Globus pallidus (tissue), 1 donor: ENCODE results near the gene SSNA1.

Source experiments
- DNase-seq: peaks from one replicate; pipeline ENCODE4 v3.0.0-alpha.2; 2015; ENCODE audit warnings: low spot score

SSNA1 gene

DNA sequence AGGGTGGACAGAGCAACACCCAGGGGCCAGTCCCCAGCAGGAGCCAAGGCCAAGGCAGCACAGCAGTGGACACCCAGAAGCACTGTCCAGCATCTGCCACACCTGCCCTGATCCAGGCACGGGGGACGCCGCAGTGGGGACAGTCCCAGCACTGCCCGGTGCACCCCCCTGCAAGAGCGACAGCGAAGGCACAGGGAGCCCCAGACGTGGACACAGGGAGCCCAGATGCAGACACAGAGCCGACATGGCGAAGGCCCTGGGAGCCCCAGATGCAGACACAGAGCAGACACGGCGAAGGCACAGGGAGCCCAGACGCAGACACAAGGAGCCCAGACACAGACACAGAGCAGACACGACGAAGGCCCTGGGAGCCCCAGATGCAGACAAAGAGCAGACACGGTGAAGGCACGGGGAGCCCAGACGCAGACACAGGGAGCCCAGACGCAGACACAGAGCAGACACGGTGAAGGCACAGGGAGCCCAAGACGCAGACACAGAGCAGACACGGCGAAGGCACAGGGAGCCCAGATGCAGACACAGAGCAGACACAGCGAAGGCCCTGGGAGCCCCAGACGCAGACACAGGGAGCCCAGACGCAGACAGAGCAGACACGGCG, 4.4 kb upstream of the SSNA1 start:
- no peak for DNase-seq

DNA sequence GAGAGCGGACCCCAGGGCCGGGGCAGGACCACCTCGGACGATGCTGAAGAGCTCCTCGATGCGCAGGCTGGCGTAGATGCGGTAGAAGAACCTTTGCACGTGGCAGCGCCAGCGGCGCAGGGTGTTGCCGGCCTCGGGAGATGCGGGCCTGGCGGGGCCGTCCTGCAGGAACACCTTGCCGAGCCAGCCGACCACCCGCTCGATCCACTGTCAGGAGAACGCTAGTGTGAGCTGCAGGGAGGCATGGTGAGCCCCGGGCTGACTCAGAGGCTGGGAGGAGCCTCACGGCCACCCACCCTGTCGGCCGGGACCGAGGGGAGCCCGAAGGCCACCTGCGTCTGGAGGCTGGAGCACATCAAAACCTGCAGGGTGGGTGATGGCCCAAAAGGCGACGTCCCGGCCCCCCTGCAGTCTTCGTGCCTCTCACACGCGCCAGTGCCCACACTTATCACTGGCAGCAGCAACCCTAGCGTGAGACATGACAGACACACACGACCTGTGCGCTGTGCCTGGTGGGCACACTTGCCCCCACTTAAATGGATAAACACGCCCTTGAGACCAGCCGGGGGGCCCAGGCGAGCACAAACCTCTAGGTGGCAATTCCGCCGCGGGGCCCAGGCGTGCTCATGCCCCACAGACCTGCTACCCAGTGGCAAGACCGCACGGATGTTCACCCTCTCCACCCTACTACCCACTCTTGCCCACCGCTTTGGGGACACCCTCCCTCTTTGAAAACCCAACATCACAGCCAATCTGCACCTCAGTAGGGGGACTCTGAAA, 3.4 kb upstream of the SSNA1 start:
- no peak for DNase-seq

DNA sequence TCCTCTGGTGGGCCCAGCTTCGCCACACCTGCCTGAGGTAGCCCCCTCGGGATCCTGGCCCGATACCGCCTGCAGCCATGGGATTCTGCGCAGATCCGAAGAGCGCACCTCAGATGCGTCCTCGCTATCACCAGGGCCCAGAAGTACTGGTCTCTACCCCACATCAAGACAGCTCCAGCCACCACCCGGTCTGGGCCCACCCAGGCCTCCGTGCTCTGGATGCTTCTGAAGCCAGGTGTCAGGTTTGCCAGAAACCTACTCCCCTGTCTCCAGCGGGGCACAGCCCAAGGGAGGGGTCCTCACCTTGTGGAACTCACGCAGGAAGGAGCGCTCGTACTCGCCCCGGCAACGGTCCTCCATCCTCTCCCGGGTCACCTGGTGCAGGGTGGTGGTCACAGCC, 2.6 kb upstream of the SSNA1 start:
- no peak for DNase-seq

DNA sequence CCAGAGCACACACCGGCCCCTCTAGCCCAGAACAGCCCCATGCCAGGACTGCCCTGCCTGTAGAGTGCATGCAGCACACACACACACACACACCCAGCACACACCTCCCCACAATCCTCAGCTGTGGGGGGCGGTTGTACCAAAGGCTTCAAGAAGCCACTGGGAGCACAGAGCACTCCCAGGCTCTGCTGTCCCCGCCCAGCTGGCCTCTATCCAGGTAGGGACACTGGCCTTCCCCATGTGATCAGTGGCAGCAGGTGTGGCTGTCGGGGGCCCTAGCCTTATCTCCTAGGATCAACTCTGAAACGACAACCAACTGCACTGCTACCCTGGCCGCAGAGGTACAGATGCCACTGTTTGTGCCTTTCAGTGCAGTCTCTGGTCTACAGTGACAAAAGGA, 2.1 kb upstream of the SSNA1 start:
- no peak for DNase-seq

DNA sequence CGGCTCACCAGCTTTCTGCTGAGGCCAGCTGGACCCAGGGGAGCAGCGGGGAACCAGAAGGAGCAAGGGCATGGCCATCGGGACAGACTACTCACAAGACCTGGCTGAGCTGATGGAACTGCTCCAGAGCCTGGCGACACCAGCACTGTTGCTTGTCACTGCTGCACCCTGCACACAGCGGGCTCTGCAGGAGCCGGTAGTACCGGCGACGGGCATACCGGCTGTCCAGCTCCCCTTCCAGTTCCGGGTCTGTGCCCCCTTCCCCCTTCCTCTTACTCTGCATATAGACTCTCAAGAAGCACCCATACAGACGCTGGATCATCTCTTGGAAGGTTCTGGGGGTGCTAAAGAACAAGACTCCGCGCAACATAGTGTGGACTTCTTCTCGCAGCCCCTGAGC, 1.1 kb upstream of the SSNA1 start:
- DNase-seq: no peak

DNA sequence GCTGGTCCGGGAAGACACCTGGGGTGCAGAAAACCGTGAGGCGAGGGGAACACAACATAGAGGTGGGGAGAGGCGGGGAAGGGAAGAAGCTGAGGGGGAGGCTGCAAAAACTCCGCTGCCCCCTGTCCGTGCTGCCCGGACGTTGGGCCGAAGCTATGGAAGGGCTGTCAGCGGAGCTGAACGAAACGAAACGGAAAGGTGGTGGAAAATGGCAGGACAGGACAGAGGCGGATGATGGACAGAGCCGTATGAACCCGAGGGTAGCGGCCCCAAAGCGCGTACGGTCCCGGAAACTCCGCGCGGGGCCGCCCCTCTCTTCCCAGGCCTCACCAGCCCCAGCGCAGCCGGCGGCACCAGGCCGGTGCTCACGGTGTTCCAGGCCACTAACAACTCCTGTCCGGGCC, 388 bp upstream of the SSNA1 start:
- DNase-seq: no peak

DNA sequence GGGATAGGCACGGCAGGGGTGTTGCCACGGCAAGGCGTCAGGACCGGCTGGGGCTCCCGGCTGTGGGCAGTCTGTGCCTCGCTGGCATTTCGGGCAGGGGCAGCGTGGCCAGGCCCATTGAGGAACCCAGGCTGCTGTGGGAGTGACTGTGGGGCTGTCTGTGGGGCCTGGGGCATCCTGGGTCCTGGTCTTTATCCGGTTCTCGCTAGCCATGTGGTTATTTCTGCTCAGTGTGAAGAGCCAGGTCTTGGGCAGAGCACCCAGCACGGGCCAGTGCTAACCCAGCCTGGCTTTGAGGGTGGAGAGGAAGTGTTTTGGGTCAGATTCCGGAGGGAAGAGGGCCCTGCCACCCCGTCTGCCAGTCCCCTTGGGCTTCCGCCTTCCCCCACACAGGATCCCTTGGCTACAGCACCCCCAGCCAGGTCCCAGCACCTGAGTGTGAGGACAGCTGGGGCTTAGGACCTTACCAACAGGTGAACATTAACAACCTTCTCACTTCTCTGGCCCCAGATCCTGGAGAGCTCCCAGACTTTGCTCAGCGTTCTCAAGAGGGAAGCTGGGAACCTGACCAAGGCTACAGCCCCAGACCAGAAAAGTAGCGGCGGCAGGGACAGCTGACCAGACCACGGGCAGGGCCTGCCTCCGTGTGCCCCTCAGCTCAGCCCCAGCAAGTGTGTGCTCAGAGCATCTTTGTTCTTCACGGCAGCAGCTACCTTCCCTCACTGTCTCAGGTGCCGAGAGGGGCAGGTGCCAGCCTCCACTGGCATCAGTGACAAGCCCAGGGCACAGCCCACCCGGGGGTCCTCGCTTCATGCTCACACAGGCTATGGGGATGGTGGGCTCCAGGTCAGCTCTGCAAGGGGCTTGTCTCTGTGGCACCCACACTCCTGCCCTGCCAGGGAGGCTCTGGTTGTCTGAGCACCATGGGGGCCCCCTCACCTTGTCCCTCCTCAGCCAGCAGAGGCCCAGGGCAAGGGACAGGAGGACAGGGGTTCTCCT, 1.1 kb downstream of the SSNA1 start:
- DNase-seq: no peak

DNA sequence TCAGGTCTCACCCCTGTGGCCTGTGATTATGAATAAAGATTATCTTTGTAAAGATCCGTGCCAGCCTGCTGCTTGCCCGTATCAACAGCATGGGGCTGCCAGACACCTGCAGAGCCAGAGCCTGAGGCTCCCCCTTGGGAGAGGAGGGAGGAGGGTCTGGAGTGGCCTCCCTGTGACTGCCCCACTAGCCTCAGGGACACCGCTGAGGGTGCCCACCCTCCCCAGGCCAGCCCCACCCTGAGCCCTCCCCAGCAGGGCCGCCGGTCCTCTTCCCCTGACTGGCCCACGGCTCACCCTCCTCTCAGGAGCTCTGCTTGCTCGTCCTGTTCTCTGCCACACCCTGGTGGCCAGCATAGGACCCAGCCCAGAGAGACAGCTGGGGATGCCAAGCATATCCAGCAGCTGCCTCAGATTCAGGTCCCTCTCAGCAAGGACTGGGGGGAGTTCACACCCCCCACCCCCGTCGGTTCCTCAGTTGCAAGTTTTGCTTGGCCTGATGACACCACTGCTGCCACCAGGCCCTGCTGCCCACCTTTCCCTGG, 1.9 kb downstream of the SSNA1 start:
- DNase-seq: no peak

DNA sequence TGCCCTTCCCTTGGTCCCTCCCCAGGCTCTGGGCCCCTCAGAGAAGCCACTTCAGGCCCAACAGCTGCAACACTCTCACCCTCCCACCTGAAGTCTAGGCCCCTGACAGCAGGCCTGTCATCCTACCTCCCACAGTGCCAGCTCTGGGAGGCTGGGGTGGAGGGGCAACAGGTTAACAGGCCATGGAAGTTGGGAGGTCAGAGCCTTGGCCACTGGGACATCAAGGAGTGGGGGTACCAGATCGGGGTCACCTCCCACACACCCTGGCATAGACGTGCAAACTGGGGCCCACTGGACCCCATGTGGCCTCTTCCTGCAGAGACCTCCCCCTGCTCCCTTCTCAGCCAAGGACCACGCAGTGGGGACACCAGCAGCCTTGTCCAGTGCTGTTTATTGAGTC, 2.8 kb downstream of the SSNA1 start:
- no peak for DNase-seq

DNA sequence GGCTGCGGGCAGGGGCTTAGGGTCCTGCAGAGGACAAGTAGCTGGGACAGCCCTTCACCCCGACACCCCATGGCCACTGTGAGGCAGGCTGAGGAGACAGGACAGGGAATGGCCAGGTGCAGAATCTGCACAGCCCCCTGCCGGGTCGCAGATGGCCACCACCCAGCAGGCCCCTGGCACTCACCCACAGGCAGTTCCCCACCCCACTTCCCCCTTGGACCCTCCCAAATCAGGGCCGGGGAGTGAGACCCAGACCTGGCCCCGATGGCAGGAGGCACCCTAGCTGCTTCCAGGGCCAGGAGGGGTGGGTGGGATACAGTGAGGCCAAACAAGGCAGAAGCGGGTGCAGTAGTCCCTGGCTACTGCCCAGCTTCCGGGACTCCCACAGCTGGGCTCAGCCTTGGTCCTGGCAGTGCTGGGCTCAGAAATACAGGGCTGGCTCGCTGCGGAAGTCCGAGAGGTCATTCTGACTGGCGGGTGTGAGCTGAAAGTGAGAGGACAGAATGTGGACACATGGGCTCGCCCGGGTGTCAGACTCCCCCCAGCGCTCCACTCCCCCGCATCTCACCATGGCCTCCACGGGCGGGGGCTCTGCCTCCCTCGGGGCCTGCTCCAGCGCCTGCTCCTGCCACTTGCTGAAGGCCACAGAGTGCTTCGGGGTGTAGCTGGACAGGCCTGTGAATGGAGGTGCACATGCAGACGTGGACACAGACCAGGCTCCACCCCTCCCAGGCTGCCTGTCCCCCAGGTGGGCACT, 3.4 kb downstream of the SSNA1 start:
- DNase-seq: peak; percentile 93

DNA sequence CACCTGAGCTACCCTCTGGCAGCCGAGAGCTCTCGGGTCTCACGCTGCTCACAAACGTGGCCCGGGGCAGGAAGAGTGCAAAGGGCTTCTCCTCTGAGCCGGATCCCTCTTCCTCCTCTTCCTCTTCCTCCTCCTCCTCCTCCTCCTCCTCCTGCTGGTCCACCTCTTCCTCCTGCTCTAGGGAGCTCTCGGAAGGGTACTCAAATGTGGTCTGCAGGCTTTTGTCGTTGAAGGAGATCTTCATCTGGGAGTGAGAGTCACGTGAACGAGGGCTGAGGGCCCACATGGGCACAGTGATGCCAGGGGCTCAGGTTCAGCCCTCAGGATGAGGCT, 3.9 kb downstream of the SSNA1 start:
- DNase-seq: no peak

DNA sequence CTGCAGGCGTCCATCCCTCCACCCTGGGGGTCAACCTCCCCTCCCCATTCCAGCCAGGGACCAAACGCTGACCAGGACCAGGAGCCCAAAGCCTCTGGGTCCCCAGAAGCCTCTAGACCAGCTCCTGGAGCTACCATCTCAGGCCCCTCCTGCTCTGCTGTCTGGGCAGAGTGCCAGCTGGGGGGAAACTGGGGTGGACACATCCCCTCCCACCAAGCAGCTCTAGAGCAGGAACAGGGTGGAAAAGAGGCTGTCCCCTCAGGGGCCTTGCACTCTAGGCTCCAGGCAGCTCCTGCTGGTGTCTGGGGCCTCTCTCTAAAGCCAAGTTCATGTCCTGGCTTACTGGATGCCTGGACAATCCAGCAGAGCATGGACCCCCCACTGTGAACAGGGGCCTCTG, 4.4 kb downstream of the SSNA1 start:
- DNase-seq: no peak

DNA sequence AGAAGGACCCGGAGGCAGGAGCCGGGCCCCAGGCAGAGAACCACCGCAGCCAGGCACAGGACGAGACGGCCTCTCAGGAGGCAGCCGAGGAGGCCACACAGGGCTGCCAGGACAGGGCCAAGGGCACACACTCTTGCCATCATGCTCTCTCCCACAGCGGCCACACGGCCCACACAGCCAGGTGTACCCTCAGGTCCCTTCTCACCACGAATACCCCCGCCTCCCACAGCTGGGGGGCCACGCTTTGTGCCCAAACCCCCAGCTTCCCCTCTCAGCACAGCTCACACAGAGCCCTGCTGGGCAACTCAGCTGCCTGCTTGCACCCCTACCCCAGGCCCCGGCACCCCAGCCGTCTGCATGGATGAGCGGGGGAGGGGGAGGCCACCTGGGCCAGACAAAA, 5.3 kb downstream of the SSNA1 start:
- DNase-seq: no peak

DNA sequence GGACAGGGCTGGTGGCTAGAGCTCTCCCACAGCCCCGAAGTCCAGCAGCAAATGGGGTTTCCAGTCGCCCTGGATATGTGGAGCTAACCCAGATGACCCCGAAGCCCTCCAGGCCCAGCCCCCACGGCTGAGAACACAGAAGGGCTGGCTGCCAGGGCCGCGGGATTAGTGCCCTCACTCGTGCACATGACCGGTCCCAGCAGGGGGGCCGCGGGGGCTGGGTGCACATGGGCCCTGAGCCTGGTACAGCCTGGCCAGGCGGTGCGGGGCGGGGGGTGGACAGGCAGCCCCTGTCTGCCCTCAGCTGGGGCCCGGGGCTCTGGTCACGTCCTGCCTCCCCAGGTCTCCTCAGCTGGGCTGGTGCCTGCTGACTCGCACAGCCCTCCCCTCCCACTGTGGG, 5.9 kb downstream of the SSNA1 start:
- peak; percentile 94 for DNase-seq

DNA sequence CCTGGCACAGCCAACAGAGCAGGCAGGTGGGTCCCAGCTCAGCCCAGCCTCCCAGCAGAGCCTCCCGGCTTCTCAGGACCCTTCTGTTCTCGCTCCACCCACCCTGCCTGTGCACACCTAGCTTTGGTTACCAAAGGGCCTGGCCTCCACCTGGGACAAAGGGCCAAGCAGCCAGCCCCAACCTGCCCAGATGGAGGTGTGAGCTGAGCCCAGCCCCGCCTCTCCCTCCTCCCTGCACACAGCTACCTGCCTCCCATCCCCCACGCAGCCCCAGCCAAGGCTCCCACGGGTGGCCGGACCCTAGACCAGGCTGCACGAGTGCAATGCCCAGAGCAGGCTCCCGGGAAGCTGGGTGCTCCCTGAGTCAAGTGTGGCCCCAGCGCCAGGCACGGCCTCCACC, 6.4 kb downstream of the SSNA1 start:
- DNase-seq: no peak

DNA sequence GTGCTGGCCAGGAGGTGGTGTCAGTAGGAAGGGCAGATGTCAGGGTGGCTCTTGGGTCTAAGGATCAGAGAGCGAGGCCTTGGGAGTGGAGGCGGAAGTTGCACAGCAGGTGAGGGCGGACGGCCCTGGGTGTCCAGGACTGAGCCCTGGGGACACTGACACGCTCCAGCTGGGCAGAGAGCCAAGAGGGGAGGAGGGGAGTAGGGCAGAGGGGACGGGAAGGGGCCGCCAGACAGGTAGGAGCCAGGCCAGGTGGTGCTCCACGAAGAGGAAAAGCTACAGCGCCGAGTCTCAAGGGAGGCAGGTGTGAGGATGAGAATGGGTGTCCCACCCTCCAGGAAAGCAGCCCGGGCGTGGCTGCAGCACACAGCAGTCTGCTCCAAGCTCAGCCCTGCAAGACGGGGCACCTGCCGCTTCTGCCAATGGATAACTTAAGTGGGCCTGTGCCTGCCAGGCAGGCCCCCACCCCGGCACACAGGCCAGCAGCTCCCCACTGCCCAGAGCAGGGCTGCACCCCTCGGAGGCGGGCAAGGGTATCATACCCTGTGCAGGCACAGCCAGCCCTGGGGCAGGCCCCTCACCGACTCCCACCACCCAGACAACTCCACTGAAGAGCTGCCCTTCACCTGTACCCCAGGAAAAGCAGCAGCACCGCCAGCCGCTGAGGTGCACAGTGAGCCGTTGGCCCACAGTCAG, 7.2 kb downstream of the SSNA1 start:
- no peak for DNase-seq

DNA sequence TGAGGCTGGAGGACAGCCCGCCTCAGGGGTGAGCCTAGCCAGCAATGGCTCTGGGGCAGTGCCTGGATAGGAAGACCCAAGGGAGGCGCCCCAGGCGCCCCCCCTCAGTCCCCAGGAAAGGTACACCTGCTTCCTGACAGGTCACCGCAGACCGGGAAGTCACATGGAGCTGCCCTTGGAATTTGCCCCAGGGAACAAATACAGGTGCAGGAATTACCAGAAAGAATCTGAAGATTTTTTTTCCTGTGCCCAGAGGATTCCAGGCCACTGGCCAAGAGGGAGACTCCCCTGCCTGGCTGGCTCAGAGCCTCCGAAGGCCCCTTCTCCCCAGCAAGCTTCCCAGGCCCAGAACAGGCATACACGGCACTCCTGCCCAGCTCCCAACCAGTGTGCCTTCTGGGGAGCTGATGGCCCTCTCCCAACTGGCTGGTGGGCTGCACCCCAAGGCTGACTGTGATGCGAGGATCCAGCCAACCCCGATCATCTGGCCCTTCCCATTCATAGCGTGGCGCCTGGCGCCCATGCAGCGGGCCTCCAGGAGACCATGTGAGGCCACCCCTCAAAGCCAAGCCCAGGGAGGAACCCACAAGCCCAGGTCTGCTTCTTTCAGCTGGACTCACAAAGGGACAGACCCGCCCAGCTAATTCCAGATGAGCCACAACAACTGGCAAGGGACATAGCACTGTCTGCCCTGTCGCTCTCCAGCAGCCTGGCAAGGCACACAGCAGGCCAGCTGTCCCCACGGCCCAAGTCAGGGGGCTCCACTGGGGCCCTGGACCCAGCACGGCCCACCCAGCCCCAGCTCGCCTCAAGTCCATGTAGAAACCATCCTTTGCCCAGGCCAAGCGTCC, 9.8 kb downstream of the SSNA1 start:
- DNase-seq: no peak

DNA sequence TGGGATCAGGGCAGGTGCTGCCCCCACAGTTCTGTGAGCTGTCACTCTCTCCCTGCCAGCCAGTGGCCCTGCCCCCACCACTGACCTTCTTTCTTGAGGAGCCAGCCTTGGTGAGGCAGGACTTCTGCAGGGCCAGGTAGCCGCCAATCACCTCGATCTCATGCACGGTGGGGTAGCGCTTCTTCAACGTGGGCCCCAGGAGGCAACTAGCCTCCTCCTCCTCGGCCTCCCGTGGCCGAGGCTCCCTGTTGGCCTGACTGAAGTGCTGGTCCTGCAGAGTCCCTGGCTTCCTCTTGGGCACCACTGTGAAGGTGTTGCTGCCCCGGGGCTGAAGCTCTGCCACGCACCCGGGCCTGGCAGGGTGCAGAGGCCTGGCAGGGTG, 10.4 kb downstream of the SSNA1 start:
- peak; percentile 7 for DNase-seq

DNA sequence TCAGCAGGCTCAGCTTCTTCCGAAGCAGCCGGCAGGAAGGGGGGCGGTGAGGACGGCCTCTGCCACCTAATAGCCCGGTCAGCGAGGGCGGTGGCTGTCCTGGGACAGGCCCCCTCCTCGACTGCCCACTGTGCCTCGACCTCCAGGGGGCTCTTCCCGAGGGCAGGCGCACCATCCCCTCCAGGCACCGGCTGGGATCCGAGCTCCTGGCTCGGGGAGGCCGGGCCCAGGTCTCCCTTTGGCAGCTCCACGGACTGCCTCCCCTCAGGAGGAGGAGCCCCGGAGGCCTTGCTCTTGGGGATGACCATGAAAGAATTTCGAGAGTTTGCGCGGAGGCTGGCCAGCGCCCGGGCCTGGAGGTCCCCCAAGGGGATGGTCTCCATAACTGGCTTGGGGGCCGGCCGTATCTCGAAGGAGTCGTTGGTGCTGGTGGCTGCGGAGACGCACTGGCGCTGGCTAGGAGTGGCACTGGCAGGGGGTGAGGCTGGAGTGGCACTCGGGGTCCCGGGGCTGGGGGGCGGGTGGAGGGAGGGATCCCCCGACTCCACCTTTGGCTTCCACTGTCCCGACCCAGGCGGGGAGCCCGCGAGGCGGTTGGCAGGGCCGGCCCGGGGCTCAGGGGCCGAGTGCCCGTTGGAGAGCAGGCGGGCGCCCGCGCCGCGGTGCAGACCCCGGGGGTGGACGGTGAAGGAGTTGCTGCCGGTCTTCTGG, 11.1 kb downstream of the SSNA1 start:
- DNase-seq: no peak
